ENCODE measurements around the gene NUP210.
"Not testable (repeated sequence)": the region's sequence is repeated elsewhere in the genome, so short reads cannot be mapped to it uniquely, and the experiment has no call there.

DNA sequence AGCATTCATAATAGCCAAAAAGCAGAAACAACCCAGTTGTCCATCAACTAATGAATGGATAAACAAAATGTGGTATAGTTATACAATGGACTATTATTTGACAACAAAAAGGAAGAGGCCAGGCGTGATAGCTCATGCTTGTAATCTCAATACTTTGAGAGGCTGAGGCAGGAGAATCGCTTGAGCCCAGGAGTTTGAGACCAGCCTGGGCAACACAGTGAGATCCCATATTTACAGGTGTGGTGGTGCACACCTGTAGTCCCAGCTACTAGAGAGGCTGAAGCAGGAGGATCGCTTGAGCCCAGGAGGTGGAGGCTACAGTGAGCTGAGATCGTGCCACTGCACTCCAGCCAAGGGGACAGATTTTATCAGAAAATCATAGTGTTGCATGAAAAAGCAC lies 16.1 kb upstream of the NUP210 start:
- TF ChIP-seq, protein P1, sequence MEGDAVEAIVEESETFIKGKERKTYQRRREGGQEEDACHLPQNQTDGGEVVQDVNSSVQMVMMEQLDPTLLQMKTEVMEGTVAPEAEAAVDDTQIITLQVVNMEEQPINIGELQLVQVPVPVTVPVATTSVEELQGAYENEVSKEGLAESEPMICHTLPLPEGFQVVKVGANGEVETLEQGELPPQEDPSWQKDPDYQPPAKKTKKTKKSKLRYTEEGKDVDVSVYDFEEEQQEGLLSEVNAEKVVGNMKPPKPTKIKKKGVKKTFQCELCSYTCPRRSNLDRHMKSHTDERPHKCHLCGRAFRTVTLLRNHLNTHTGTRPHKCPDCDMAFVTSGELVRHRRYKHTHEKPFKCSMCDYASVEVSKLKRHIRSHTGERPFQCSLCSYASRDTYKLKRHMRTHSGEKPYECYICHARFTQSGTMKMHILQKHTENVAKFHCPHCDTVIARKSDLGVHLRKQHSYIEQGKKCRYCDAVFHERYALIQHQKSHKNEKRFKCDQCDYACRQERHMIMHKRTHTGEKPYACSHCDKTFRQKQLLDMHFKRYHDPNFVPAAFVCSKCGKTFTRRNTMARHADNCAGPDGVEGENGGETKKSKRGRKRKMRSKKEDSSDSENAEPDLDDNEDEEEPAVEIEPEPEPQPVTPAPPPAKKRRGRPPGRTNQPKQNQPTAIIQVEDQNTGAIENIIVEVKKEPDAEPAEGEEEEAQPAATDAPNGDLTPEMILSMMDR (IDR thresholded peaks at IDR 0.05 in 4 of 5, conservative IDR thresholded peaks at IDR 0.05 in 1 of 5), result not testable (repeated sequence)
- not testable (repeated sequence) for TF ChIP-seq POLR2A (IDR thresholded peaks at IDR 0.05)
